Right atrium auricular region (tissue), 2 donors: ENCODE results near the gene ADGRG1. TPM values are rescaled to one million over a fixed set of nuclear protein-coding genes. Genes with fewer than 3 reads are reported as not detected.

Experiments used
- DNase-seq: peaks from one replicate; pipeline ENCODE4 v3.0.0-alpha.2; 2019; ENCODE audit warnings: low spot score
- H3K27ac ChIP-seq, 2 donors: fragments of 200-600 bp; sonication (generic); 1 replicate in 1 of 2; 2 replicates in 1 of 2; pipeline ENCODE4 v1.5.1; 2016 to 2019
- H3K27me3 ChIP-seq, 2 donors: fragments of 200-600 bp; sonication (generic); one replicate each; pipeline versions ENCODE4 v1.5.1 to v1.6.0; 2017 to 2019
- H3K36me3 ChIP-seq: fragments of 200-600 bp; sonication (generic); one replicate; pipeline ENCODE4 v1.5.1; 2016
- H3K4me1 ChIP-seq, 2 donors: fragments of 200-600 bp; sonication (generic); one replicate each; pipeline versions ENCODE4 v1.5.1 to v1.6.0; 2017 to 2019
- H3K4me3 ChIP-seq, 2 donors: fragments of 200-600 bp; sonication (generic); 1 replicate in 1 of 2; 2 replicates in 1 of 2; pipeline ENCODE4 v1.5.1; 2017 to 2019; ENCODE audit warnings: mild to moderate bottlenecking in 1 of 2, moderate library complexity in 1 of 2
- H3K9me3 ChIP-seq, 2 donors: fragments of 200-600 bp; sonication (generic); one replicate each; pipeline ENCODE4 v1.5.1; 2019
- CTCF ChIP-seq, 2 donors: fragments of 200-600 bp; sonication (generic); IDR thresholded peaks; one replicate each; pipeline ENCODE4 v1.5.1; 2019; ENCODE audit warnings: antibody characterized with exemption in 2 of 2
- total RNA-seq, 2 donors: library from RNA; depleted of rRNA; stranded (reverse); fragments of >200 nt; gene quantifications; one replicate each; pipeline ENCODE4 v1.1.0, GENCODE V29; 2016

Gene ADGRG1
- 10 to 100 TPM; 12.6 to 25.5 TPM for total RNA-seq

- H3K27me3 ChIP-seq: no peaks in the 10 kb centered on the region
- no peak for TF ChIP-seq CTCF (IDR thresholded peaks at IDR 0.05)
- H3K4me3 ChIP-seq: peak within 1 kb of the TSS; percentile 31 to 43
- H3K27ac ChIP-seq: peak within 1 kb of the TSS; percentile 43 to 78
- peak; percentile 91 for DNase-seq
- no peaks in the 10 kb centered on the region for H3K36me3 ChIP-seq
- H3K4me1 ChIP-seq: peaks cover 0 to 50% of the 10 kb centered on the region in 2 donors
- H3K9me3 ChIP-seq: no peaks in the 10 kb centered on the region
These were observed at the start of gene ADGRG1 for GRCh38 chr16:57628008-57628781. ADGRG1 (plus strand) TSS chr16:57628630; CDS start chr16:57650288, 21,658 bp downstream.

GRCh38 chr16:57579361-57579665 is 49.1 kb upstream of the ADGRG1 start:
- DNase-seq: peak; percentile 13
- Histone ChIP-seq H3K9me3 (no peaks in the 10 kb centered on the region), H3K4me3 (no peak overlapping the region), H3K4me1 (peaks cover 0 to 3% of the 10 kb centered on the region in 2 donors), H3K27ac (no peak overlapping the region), H3K27me3 (no peaks in the 10 kb centered on the region), H3K36me3 (no peaks in the 10 kb centered on the region)
- no peak for TF ChIP-seq CTCF (IDR thresholded peaks at IDR 0.05)

- Histone ChIP-seq H3K9me3 (no peaks in the 10 kb centered on the region), H3K27me3 (no peaks in the 10 kb centered on the region), H3K27ac (no peak overlapping the region), H3K4me1 (no peaks in the 10 kb centered on the region), H3K4me3 (no peak overlapping the region), H3K36me3 (no peaks in the 10 kb centered on the region)
- DNase-seq: no peak
- TF ChIP-seq CTCF (IDR thresholded peaks at IDR 0.05): no peak
These were observed 43.3 kb upstream of the ADGRG1 start for GRCh38 chr16:57585051-57585687.

GRCh38 chr16:57588831-57589230 is 39.6 kb upstream of the ADGRG1 start:
- H3K4me3 ChIP-seq: no peak overlapping the region
- no peak overlapping the region for H3K27ac ChIP-seq
- H3K4me1 ChIP-seq: peaks cover 0 to 12% of the 10 kb centered on the region in 2 donors
- no peak for TF ChIP-seq CTCF (IDR thresholded peaks at IDR 0.05)
- no peak for DNase-seq
- no peaks in the 10 kb centered on the region for H3K27me3 ChIP-seq
- H3K9me3 ChIP-seq: no peaks in the 10 kb centered on the region
- no peaks in the 10 kb centered on the region for H3K36me3 ChIP-seq

GRCh38 chr16:57589374-57589773 is 39.1 kb upstream of the ADGRG1 start:
- DNase-seq: no peak
- H3K9me3 ChIP-seq: no peaks in the 10 kb centered on the region
- TF ChIP-seq CTCF (IDR thresholded peaks at IDR 0.05): no peak
- H3K27ac ChIP-seq: no peak overlapping the region
- H3K4me3 ChIP-seq: no peak overlapping the region
- H3K27me3 ChIP-seq: no peaks in the 10 kb centered on the region
- H3K4me1 ChIP-seq: peaks cover 0 to 12% of the 10 kb centered on the region in 2 donors
- H3K36me3 ChIP-seq: no peaks in the 10 kb centered on the region
